ENCODE results near the gene IRX4. TPM values are rescaled to one million over a fixed set of nuclear protein-coding genes. Genes with fewer than 3 reads are reported as not detected.

IRX4 gene
- polyA plus RNA-seq, 1 experiment: not detected

- H3K27ac ChIP-seq (ENCODE audit: low read depth, low read length): no peak overlapping the region
- DNase-seq (ENCODE audit: low read depth, low spot score): no peak
- no peaks in the 10 kb centered on the region; the same call in 1 of the 2 replicates for H3K9me3 ChIP-seq (ENCODE audit: control insufficient read depth, insufficient read depth, low read length)
- CTCF ChIA-PET: no interaction called here
- TF ChIP-seq, protein P1, sequence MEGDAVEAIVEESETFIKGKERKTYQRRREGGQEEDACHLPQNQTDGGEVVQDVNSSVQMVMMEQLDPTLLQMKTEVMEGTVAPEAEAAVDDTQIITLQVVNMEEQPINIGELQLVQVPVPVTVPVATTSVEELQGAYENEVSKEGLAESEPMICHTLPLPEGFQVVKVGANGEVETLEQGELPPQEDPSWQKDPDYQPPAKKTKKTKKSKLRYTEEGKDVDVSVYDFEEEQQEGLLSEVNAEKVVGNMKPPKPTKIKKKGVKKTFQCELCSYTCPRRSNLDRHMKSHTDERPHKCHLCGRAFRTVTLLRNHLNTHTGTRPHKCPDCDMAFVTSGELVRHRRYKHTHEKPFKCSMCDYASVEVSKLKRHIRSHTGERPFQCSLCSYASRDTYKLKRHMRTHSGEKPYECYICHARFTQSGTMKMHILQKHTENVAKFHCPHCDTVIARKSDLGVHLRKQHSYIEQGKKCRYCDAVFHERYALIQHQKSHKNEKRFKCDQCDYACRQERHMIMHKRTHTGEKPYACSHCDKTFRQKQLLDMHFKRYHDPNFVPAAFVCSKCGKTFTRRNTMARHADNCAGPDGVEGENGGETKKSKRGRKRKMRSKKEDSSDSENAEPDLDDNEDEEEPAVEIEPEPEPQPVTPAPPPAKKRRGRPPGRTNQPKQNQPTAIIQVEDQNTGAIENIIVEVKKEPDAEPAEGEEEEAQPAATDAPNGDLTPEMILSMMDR (IDR thresholded peaks at IDR 0.05; ENCODE audit: low read depth, low read length): no peak
- peaks cover 10% of the 10 kb centered on the region for H3K27me3 ChIP-seq (ENCODE audit: control insufficient read depth, insufficient read depth, low read length)
- no peak overlapping the region for H3K4me3 ChIP-seq (ENCODE audit: low read depth, low read length)
- POLR2A ChIA-PET: no interaction called here
Measured at GRCh38 chr5:1897386-1897785, 14.7 kb upstream of the IRX4 start.

- ChIA-PET POLR2A (no interaction called here), CTCF (no interaction called here)
- Histone ChIP-seq H3K4me3 (ENCODE audit: low read depth, low read length) (no peak overlapping the region), H3K27me3 (ENCODE audit: control insufficient read depth, insufficient read depth, low read length) (peaks cover 12% of the 10 kb centered on the region), H3K9me3 (ENCODE audit: control insufficient read depth, insufficient read depth, low read length) (no peaks in the 10 kb centered on the region; the same call in 1 of the 2 replicates), H3K27ac (ENCODE audit: low read depth, low read length) (no peak overlapping the region)
- no peak for DNase-seq (ENCODE audit: low read depth, low spot score)
- TF ChIP-seq, protein P1 (IDR thresholded peaks at IDR 0.05; ENCODE audit: low read depth, low read length): no peak
Measured at GRCh38 chr5:1896602-1897376, 14.1 kb upstream of the IRX4 start.

GRCh38 chr5:1895739-1896420 lies 13.2 kb upstream of the IRX4 start:
- DNase-seq (ENCODE audit: low read depth, low spot score): no peak
- no peak overlapping the region for H3K4me3 ChIP-seq (ENCODE audit: low read depth, low read length)
- CTCF ChIA-PET: interaction anchor here (0.5 kb wide), 1 partner anchor 129 kb away, joined by 3 read pairs; no protein-coding TSS in a partner anchor
- TF ChIP-seq, protein P1 (IDR thresholded peaks at IDR 0.05; ENCODE audit: low read depth, low read length): no peak
- H3K27ac ChIP-seq (ENCODE audit: low read depth, low read length): no peak overlapping the region
- POLR2A ChIA-PET: no interaction called here
- H3K9me3 ChIP-seq (ENCODE audit: control insufficient read depth, insufficient read depth, low read length): no peaks in the 10 kb centered on the region; the same call in 1 of the 2 replicates
- H3K27me3 ChIP-seq (ENCODE audit: control insufficient read depth, insufficient read depth, low read length): peaks cover 12% of the 10 kb centered on the region

- Histone ChIP-seq H3K4me3 (ENCODE audit: low read depth, low read length) (no peak overlapping the region), H3K27ac (ENCODE audit: low read depth, low read length) (no peak overlapping the region), H3K9me3 (ENCODE audit: control insufficient read depth, insufficient read depth, low read length) (no peaks in the 10 kb centered on the region; the same call in 1 of the 2 replicates), H3K27me3 (ENCODE audit: control insufficient read depth, insufficient read depth, low read length) (peaks cover 20% of the 10 kb centered on the region)
- ChIA-PET CTCF (no interaction called here), POLR2A (no interaction called here)
- DNase-seq (ENCODE audit: low read depth, low spot score): no peak
- TF ChIP-seq, protein P1 (IDR thresholded peaks at IDR 0.05; ENCODE audit: low read depth, low read length): no peak
Measured at GRCh38 chr5:1894243-1894642, 11.5 kb upstream of the IRX4 start.

GRCh38 chr5:1893754-1894153 lies 11.0 kb upstream of the IRX4 start:
- peaks cover 22% of the 10 kb centered on the region for H3K27me3 ChIP-seq (ENCODE audit: control insufficient read depth, insufficient read depth, low read length)
- H3K27ac ChIP-seq (ENCODE audit: low read depth, low read length): no peak overlapping the region
- CTCF ChIA-PET: no interaction called here
- POLR2A ChIA-PET: no interaction called here
- H3K4me3 ChIP-seq (ENCODE audit: low read depth, low read length): no peak overlapping the region
- TF ChIP-seq, protein P1 (IDR thresholded peaks at IDR 0.05; ENCODE audit: low read depth, low read length): no peak
- no peaks in the 10 kb centered on the region; the same call in 1 of the 2 replicates for H3K9me3 ChIP-seq (ENCODE audit: control insufficient read depth, insufficient read depth, low read length)
- DNase-seq (ENCODE audit: low read depth, low spot score): no peak
